Fibroblast of the conjunctiva (primary cell): Measurements from ENCODE around the gene TSPAN1.
A peak's percentile ranks its signal among the peaks of the same experiment; 100 is the strongest.
"Not testable (repeated sequence)": the region's sequence is repeated elsewhere in the genome, so short reads cannot be mapped to it uniquely, and the experiment has no call there.

Experiments used
- DNase-seq: peaks from one replicate; pipeline ENCODE4 v3.0.0-alpha.2; 2010; ENCODE audit warnings: low read depth

The TSPAN1 gene

GRCh38 chr1:46219551-46220520 lies 44.9 kb downstream of the TSPAN1 start:
- no peak for DNase-seq

- no peak for DNase-seq
Observed at GRCh38 chr1:46220808-46221207, 45.9 kb downstream of the TSPAN1 start.

GRCh38 chr1:46221749-46222148 lies 46.9 kb downstream of the TSPAN1 start:
- DNase-seq: no peak

- DNase-seq: not testable (repeated sequence)
Observed at GRCh38 chr1:46223055-46223454, 48.2 kb downstream of the TSPAN1 start.

GRCh38 chr1:46223472-46223943 lies 48.6 kb downstream of the TSPAN1 start:
- DNase-seq: peak; percentile 90

GRCh38 chr1:46224966-46225365 lies 50.1 kb downstream of the TSPAN1 start:
- DNase-seq: no peak

GRCh38 chr1:46231231-46231630 lies 56.3 kb downstream of the TSPAN1 start:
- DNase-seq: not testable (repeated sequence)
